ENCODE results near the gene ZNF771.

The ZNF771 gene

GRCh38 chr16:30377812-30378235, 29.6 kb upstream of the ZNF771 start:
- Histone ChIP-seq H3K4me2 (ENCODE audit: low read depth, low read length, poor library complexity, severe bottlenecking) (peak overlapping the region; percentile 95), H3K27me3 (ENCODE audit: low read length) (no peaks in the 10 kb centered on the region), H4K20me1 (ENCODE audit: low read depth, low read length) (no peaks in the 10 kb centered on the region), H3K4me3 (ENCODE audit: insufficient read depth, low read length, poor library complexity, severe bottlenecking) (peak overlapping the region; percentile 60), H3K27ac (ENCODE audit: low read depth, low read length) (peak overlapping the region; percentile 91), H3K79me2 (ENCODE audit: insufficient read depth, low read length) (peaks cover 13% of the 10 kb centered on the region), H3K9me2 (replicated peaks; ENCODE audit: insufficient read depth, low read length) (no peaks in the 10 kb centered on the region), H2AFZ (ENCODE audit: low read depth, low read length, severe bottlenecking) (peak overlapping the region; percentile 50), H3F3A (ENCODE audit: insufficient read depth) (peaks cover 22% of the 10 kb centered on the region), H3K9ac (ENCODE audit: low read length) (peak overlapping the region; percentile 73), H3K36me3 (ENCODE audit: low read length) (no peaks in the 10 kb centered on the region), H3K9me3 (ENCODE audit: insufficient read depth, low read length) (no peaks in the 10 kb centered on the region)
- TF ChIP-seq EZH2phosphoT487 (conservative IDR thresholded peaks at IDR 0.05; ENCODE audit: low read length), result no peak
- TF ChIP-seq CTCF (IDR thresholded peaks at IDR 0.05; ENCODE audit: insufficient read depth, low read length, poor library complexity, severe bottlenecking), result no peak

- peak overlapping the region; percentile 91 for H3K27ac ChIP-seq (ENCODE audit: low read depth, low read length)
- peak overlapping the region; percentile 95 for H3K4me2 ChIP-seq (ENCODE audit: low read depth, low read length, poor library complexity, severe bottlenecking)
- peaks cover 13% of the 10 kb centered on the region for H3K79me2 ChIP-seq (ENCODE audit: insufficient read depth, low read length)
- no peak overlapping the region for H2AFZ ChIP-seq (ENCODE audit: low read depth, low read length, severe bottlenecking)
- no peaks in the 10 kb centered on the region for H3K9me3 ChIP-seq (ENCODE audit: insufficient read depth, low read length)
- H3K9me2 ChIP-seq (replicated peaks; ENCODE audit: insufficient read depth, low read length), result no peaks in the 10 kb centered on the region
- H3K9ac ChIP-seq (ENCODE audit: low read length), result peak overlapping the region; percentile 73
- H3K36me3 ChIP-seq (ENCODE audit: low read length), result no peaks in the 10 kb centered on the region
- TF ChIP-seq CTCF (IDR thresholded peaks at IDR 0.05; ENCODE audit: insufficient read depth, low read length, poor library complexity, severe bottlenecking) (no peak), EZH2phosphoT487 (conservative IDR thresholded peaks at IDR 0.05; ENCODE audit: low read length) (no peak)
- H3K27me3 ChIP-seq (ENCODE audit: low read length), result no peaks in the 10 kb centered on the region
- peak overlapping the region; percentile 57 for H3K4me3 ChIP-seq (ENCODE audit: insufficient read depth, low read length, poor library complexity, severe bottlenecking)
- no peaks in the 10 kb centered on the region for H4K20me1 ChIP-seq (ENCODE audit: low read depth, low read length)
- peaks cover 22% of the 10 kb centered on the region for H3F3A ChIP-seq (ENCODE audit: insufficient read depth)
Observed at GRCh38 chr16:30378236-30379157, 28.9 kb upstream of the ZNF771 start.

GRCh38 chr16:30379158-30379783, 28.1 kb upstream of the ZNF771 start:
- Histone ChIP-seq H3K9me2 (replicated peaks; ENCODE audit: insufficient read depth, low read length) (no peaks in the 10 kb centered on the region), H3K9ac (ENCODE audit: low read length) (peak overlapping the region; percentile 70), H3K4me3 (ENCODE audit: insufficient read depth, low read length, poor library complexity, severe bottlenecking) (peak overlapping the region; percentile 57), H3K27ac (ENCODE audit: low read depth, low read length) (peak overlapping the region; percentile 91), H3F3A (ENCODE audit: insufficient read depth) (peaks cover 22% of the 10 kb centered on the region), H3K36me3 (ENCODE audit: low read length) (no peaks in the 10 kb centered on the region), H3K4me2 (ENCODE audit: low read depth, low read length, poor library complexity, severe bottlenecking) (peak overlapping the region; percentile 81), H2AFZ (ENCODE audit: low read depth, low read length, severe bottlenecking) (no peak overlapping the region), H3K79me2 (ENCODE audit: insufficient read depth, low read length) (peaks cover 13% of the 10 kb centered on the region), H4K20me1 (ENCODE audit: low read depth, low read length) (no peaks in the 10 kb centered on the region), H3K27me3 (ENCODE audit: low read length) (no peaks in the 10 kb centered on the region), H3K9me3 (ENCODE audit: insufficient read depth, low read length) (no peaks in the 10 kb centered on the region)
- no peak for TF ChIP-seq EZH2phosphoT487 (conservative IDR thresholded peaks at IDR 0.05; ENCODE audit: low read length)
- TF ChIP-seq CTCF (IDR thresholded peaks at IDR 0.05; ENCODE audit: insufficient read depth, low read length, poor library complexity, severe bottlenecking), result no peak

All from SU-DHL-6 (cell line).